T-helper 2 cell treated with Interferon-gamma antibody and Interleukin-4, amounts not matched to agents 5 μg/mL and 100 μg/mL, for 36 hours (primary cell): ENCODE results near the gene HINT2.

ENCODE experiments used
- DNase-seq: peaks from one replicate; pipeline ENCODE4 v3.0.0; 2021; ENCODE audit warnings: low spot score
- H3K27ac Mint-ChIP-seq: one replicate; pipeline ENCODE4 v1.8.0; 2021; ENCODE audit warnings: mild to moderate bottlenecking, mixed read lengths
- H3K27me3 Mint-ChIP-seq: one replicate; pipeline ENCODE4 v1.8.0; 2021; ENCODE audit warnings: low read depth, mixed read lengths
- H3K36me3 Mint-ChIP-seq: one replicate; pipeline ENCODE4 v1.8.0; 2021; ENCODE audit warnings: low read depth, mixed read lengths
- H3K4me1 Mint-ChIP-seq: one replicate; pipeline ENCODE4 v1.8.0; 2021; ENCODE audit warnings: low read depth, mixed read lengths
- H3K4me3 Mint-ChIP-seq: one replicate; pipeline ENCODE4 v1.8.0; 2022; ENCODE audit warnings: mild to moderate bottlenecking, moderate library complexity, mixed read lengths
- H3K9me3 Mint-ChIP-seq: one replicate; pipeline ENCODE4 v1.8.0; 2021; ENCODE audit warnings: mixed read lengths

HINT2 gene

DNA sequence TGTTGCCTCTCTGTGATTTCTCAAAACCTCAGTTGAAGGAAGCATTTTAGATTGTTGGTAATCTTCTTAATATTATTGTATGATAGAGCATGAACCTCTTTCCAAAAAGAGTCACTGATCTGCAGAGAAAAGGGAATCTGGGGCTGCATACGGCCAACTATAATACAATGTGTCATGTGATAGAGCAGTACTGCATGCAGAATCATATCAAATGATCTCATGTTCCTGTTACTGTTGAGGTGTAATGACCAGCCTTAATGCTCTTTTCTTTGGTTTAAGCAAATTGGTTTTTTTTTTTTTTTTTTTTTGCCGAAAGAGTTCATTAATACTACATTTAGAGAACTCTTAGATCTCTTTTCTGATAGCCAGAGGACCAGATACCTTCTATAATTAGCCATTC is 47.8 kb downstream of the HINT2 start:
- Mint-ChIP-seq H3K4me3 (no peak overlapping the region), H3K27ac (no peak overlapping the region)

DNA sequence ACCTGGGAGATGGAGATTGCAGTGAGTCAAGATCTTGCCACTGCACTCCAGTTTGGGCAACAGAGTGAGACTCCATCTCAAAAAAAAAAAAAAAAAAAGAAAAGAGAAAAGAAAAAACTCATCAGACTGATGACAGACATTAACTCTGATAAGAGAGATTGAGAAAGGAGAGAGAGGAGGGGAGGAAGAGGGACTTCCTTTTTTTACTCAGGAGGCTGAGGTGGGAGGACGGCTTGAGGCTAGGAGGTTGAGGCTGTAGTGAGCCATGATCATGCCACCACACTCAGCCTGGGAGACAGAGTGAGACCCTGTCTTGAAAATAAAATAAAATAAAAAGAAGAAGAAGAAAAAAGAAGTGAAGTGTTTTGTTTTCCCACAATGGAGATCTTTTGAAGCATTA is 51.0 kb downstream of the HINT2 start:
- DNase-seq: no peak
- H3K27ac Mint-ChIP-seq: no peak overlapping the region
- H3K4me1 Mint-ChIP-seq: peaks cover 12% of the 10 kb centered on the region

More for the DNA sequence above, 47.8 kb downstream of the HINT2 start:
- no peaks in the 10 kb centered on the region for H3K27me3 Mint-ChIP-seq
- no peaks in the 10 kb centered on the region for H3K4me1 Mint-ChIP-seq
- DNase-seq: no peak
- H3K9me3 Mint-ChIP-seq: no peaks in the 10 kb centered on the region
- no peaks in the 10 kb centered on the region for H3K36me3 Mint-ChIP-seq

DNA sequence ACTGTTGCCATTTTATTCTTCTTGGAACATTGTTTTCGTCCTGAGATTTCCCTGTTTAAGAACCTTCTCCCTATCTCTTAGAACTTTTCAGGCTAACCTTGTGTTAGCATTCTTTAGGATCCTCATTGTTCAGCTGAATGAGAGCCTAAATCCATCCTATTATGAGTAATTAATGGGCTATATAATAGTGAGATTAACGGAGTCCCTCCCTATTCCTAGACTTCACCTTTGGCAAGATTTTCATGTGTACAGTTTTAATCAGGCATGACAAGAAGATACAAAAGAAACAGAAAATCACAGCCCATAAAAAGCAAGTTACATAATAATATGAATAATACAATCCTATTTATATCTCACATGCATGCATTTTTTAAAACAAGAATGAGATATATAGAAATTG is 51.7 kb downstream of the HINT2 start:
- H3K27ac Mint-ChIP-seq: no peak overlapping the region
- no peaks in the 10 kb centered on the region for H3K27me3 Mint-ChIP-seq
- DNase-seq: no peak
- no peaks in the 10 kb centered on the region for H3K9me3 Mint-ChIP-seq
- peaks cover 6% of the 10 kb centered on the region for H3K36me3 Mint-ChIP-seq
- no peak overlapping the region for H3K4me3 Mint-ChIP-seq
- peaks cover 17% of the 10 kb centered on the region for H3K4me1 Mint-ChIP-seq

More for the DNA sequence above, 51.0 kb downstream of the HINT2 start:
- Mint-ChIP-seq H3K36me3 (peaks cover 6% of the 10 kb centered on the region), H3K4me3 (no peak overlapping the region), H3K9me3 (no peaks in the 10 kb centered on the region), H3K27me3 (no peaks in the 10 kb centered on the region)
